Right renal pelvis (tissue), 4 donors: ENCODE data around the gene CRB1. TPM values are rescaled to one million over a fixed set of nuclear protein-coding genes. Genes with fewer than 3 reads are reported as not detected.

Experiments used
- DNase-seq, 4 donors: peaks; one replicate each; pipeline ENCODE4 v3.0.0-alpha.2; 2013; ENCODE audit warnings: low read depth in 4 of 4, low spot score in 3 of 4, missing footprints in 1 of 4
- polyA plus RNA-seq, 4 donors: library from polyadenylated mRNA; unstranded; fragments of 120-200 nt; gene quantifications; one replicate each; pipeline ENCODE4 v1.2.1, GENCODE V29; 2013; ENCODE audit not compliant: insufficient read length in 4 of 4

Gene CRB1
- polyA plus RNA-seq, 4 donors, result 2.3 to 4.0 (median 3.0) TPM

GRCh38 chr1:197302775-197303174, 34.7 kb downstream of the CRB1 start:
- DNase-seq, result no peak

GRCh38 chr1:197303463-197303862, 35.4 kb downstream of the CRB1 start:
- no peak for DNase-seq

- DNase-seq, result no peak
These were observed 36.7 kb downstream of the CRB1 start for GRCh38 chr1:197304638-197305200.

GRCh38 chr1:197305925-197306324, 37.9 kb downstream of the CRB1 start:
- DNase-seq, result no peak

GRCh38 chr1:197306381-197307062, 38.5 kb downstream of the CRB1 start:
- no peak for DNase-seq

GRCh38 chr1:197307136-197307535, 39.1 kb downstream of the CRB1 start:
- DNase-seq, result no peak

- peak in 1 of 4 donors; percentile 22 for DNase-seq
These were observed 39.5 kb downstream of the CRB1 start for GRCh38 chr1:197307551-197307950.

- DNase-seq, result no peak
These were observed 43.0 kb downstream of the CRB1 start for GRCh38 chr1:197311081-197311480.

- no peak for DNase-seq
These were observed 44.1 kb downstream of the CRB1 start for GRCh38 chr1:197312163-197312562.

GRCh38 chr1:197313713-197314112, 45.7 kb downstream of the CRB1 start:
- no peak for DNase-seq

- DNase-seq, result no peak
These were observed 46.6 kb downstream of the CRB1 start for GRCh38 chr1:197314682-197315081.

GRCh38 chr1:197319631-197320030, 51.6 kb downstream of the CRB1 start:
- no peak for DNase-seq

- DNase-seq, result no peak
These were observed 53.0 kb downstream of the CRB1 start for GRCh38 chr1:197320991-197321531.

- no peak for DNase-seq
These were observed 53.8 kb downstream of the CRB1 start for GRCh38 chr1:197321811-197322210.

GRCh38 chr1:197327776-197328364, 59.8 kb downstream of the CRB1 start:
- DNase-seq, result no peak

GRCh38 chr1:197330213-197330612, 62.2 kb downstream of the CRB1 start:
- no peak for DNase-seq

- DNase-seq, result no peak
These were observed 63.5 kb downstream of the CRB1 start for GRCh38 chr1:197331565-197331964.

GRCh38 chr1:197333041-197333440, 65.0 kb downstream of the CRB1 start:
- no peak for DNase-seq

GRCh38 chr1:197336571-197336970, 68.5 kb downstream of the CRB1 start:
- no peak for DNase-seq

GRCh38 chr1:197339106-197340060, 71.3 kb downstream of the CRB1 start:
- DNase-seq, result no peak

- DNase-seq, result no peak
These were observed 73.6 kb downstream of the CRB1 start for GRCh38 chr1:197341626-197342025.
